Stimulated activated CD8-positive, alpha-beta memory T cell treated with anti-CD3 and anti-CD28 coated beads, Interleukin-2, amount 100 ng/mL, for 48 hours (primary cell): ENCODE measurements around the gene GLIS2.
"Not testable (repeated sequence)": the region's sequence is repeated elsewhere in the genome, so short reads cannot be mapped to it uniquely, and the experiment has no call there.

Source experiments
- DNase-seq, 2 donors: peaks; one replicate each; pipeline ENCODE4 v3.0.0-alpha.2; 2020; ENCODE audit warnings: low read depth in 2 of 2

The GLIS2 gene

GRCh38 chr16:4334724-4335495, 19.0 kb downstream of the GLIS2 start:
- no peak for DNase-seq

GRCh38 chr16:4336701-4337539, 21.1 kb downstream of the GLIS2 start:
- DNase-seq, result no peak

GRCh38 chr16:4337540-4338088, 21.7 kb downstream of the GLIS2 start:
- DNase-seq, result no peak

DNA sequence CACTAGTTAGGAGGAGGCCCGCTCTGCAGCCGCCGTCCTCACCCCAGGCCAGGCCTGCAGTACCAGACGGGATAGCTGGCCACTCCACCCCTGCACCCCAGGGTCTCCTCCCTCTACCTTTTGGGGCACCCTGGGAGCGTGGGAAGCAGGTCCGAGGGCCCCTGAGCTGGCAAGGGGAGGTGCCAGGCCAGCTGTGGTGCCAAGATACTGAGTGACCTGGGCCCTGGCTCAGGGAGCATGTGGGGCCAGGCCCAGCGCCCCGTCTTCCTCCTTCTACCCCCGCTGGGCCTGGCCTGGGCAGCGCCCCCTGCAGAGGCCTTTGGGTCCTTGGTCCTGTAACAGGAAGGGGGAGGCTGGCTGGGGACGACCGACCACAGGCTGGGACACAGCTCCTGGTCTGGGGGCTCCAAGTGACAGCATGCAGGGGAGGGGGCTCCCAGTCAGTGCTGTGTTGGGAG, 22.3 kb downstream of the GLIS2 start:
- DNase-seq, result no peak

- DNase-seq, result no peak
These were observed 22.9 kb downstream of the GLIS2 start for GRCh38 chr16:4338712-4339299.

DNA sequence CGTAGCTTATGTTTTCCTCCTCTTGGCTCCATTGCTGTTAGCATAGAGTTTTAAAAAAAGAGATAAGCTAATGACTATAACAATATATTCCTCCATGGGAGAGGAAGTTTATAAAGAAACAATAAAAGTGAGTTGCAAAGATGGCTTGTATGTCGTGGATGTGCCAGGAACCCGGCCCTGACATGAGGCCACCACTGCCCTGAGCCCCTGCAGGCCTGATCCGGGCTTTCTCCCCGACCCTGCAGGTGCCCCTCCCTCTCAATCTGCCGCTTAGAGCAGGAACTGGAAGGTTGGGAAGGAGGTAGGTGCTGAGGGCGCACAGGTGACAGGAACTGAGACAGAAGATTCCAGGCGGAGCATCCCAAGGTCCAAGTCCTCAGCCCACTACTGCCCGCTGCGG, 23.6 kb downstream of the GLIS2 start:
- no peak for DNase-seq

- no peak for DNase-seq
These were observed 24.0 kb downstream of the GLIS2 start for GRCh38 chr16:4339909-4340308.

DNA sequence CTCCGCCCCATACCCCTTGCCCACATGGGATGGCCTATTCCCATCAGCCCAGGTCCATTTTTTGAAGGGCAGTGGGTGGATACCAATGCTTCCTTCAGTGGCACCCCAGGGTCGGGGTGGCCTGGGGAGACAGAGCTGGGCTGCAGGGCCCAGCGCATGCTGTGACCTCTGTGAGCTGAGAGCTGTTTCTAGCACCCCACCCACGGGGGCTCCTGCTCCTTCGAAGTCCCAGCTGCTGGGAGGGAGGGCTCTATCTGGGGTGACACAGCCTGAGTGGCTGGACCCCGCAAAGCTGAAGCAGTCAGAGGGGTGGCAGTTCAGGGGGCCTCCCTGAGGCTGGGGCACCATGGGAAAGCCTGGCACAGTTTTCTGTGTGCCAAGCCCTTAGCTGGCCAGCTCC, 24.6 kb downstream of the GLIS2 start:
- DNase-seq, result no peak

DNA sequence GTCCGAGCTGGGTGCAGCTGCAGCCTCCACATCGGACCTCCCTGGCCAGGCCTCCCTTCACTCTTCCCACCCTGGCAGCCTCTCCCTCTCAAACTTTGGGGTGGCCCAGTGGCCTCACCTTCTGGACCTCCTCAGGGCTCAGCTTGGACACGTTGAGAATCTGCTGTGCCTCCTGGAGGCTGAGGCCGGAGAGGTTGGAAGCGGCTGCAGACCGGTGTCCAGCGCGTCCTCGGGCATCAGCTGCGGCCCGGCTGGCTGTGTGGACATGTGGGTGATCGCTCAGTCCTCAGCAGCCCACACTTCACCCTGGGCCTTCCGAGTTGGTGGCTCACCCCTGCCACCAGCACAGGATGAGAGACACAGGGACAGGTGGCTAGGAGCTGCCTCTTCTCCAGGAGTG, 25.4 kb downstream of the GLIS2 start:
- no peak for DNase-seq

- no peak for DNase-seq
These were observed 27.2 kb downstream of the GLIS2 start for GRCh38 chr16:4342866-4343744.

DNA sequence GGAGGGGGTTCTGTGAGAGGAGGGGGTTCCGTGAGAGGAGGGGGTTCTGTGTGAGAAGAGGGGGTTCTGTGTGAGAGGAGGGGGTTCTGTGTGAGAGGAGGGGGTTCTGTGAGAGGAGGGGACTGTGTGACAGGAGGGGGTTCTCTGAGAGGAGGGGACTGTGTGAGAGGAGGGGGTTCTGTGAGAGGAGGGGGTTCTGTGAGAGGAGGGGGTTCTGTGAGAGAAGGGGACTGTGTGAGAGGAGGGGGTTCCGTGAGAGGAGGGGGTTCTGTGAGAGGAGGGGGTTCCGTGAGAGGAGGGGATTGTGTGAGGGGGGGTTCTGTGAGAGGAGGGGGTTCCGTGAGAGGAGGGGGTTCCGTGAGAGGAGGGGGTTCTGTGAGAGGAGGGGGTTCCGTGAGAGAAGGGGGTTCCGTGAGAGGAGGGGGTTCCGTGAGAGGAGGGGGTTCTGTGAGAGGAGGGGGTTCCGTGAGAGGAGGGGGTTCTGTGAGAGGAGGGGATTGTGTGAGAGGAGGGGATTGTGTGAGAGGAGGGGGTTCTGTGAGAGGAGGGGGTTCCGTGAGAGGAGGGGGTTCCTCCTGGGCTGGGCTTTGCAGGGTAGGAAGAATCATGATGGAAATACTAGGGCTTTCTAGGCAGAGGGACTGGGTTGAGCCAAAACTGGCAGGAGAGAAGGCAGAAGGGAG, 28.6 kb downstream of the GLIS2 start:
- not testable (repeated sequence) for DNase-seq

DNA sequence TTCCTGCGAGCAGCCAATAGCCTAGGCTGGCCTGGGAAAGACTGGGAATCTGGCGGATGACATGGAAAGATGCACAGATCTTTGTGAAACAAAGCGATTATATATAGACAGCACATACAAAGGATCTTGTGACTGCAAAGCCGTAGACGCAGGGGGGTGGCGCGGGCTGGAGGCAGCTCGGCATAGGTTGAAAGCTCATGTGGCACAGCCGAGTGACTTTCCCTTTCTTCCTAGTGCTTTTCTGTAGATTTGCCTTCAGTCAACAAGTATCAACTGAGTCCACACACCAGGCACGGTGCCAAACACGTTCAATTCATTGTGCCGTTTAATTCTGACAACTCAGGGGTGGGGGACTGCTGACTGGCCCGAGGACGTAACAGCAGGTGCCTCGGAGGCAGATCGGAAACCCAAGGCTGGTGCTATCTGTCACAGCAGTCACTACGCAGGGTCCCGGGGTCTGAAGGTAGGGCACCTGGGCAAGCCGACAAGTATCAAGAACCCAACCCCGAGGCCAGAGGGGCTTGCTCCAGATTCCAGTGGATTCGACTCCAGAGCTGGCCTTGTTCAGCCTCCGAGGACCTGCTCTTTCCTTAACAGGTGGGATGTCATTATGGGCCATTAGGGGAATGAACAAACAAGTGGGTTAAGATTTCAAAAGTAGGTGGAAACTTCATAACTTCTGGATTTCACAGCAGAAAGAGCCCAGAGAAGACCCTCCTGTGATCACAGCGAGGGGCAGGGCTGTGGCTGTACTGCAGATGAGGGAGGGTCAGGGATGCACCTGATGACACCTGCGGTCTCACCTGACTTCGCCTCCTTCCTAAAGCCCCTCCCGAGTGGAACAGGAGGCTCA, 29.3 kb downstream of the GLIS2 start:
- no peak for DNase-seq

DNA sequence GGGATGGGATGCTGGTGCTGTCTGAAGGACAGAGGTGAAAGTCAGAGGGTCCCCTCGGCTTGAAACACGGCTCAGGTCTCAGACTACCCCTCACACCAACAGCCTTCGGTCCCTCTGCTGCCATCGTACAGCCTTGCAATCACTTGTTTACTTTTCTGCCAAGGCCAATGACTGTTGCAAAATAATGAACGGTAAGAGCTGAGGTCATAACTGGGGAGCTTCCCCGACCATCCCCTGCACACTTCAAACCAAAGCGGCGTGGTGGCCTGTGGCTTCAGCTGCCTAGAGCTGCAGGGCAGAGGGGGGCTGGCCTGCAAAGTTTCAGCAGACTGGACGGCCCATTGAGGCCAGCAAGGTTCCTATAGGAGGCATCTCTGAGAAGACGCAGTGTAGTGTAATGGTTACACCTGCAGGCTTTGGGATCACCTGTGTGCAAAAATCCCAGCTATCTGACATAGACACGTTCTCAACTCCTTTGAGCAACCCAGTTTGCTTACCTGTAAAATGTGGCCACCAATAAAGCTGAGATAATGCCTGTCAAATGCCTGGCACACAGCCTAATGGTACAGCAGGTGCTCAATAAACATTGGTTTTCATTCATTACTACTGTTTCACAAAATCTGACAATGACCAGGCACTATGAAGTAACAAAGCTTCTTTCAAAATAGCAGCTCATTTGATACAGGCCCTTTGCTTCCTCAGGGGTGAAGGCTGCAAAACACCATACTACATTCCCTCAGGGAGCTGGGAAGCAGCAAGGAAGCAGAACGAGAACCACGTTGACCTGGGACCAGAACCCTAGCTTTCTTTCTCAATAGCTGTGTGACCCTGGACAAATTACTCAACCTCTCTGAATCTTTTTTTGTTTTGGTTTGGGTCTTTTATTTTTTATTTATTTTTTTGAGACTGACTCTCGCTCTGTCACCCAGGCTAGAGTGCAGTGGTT, 30.2 kb downstream of the GLIS2 start:
- no peak for DNase-seq

DNA sequence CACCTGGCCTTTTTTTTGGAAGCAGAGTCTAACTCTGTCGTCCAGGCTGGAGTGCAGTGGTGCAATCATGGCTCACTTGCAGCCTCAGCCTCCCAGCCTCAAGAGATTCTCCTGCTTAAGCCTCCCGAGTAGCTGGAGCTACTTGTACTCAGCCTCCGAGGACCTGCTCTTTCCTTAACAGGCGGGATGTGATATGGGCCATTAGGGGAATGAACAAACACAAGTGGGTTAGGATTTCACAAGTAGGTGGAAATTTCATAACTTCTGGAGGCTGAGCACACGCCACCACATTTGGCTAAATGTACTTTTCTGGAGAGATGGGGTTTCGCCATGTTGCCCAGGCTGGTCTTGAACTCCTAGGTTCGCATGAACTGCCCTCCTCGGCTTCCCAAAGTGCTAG, 31.1 kb downstream of the GLIS2 start:
- DNase-seq, result no peak

DNA sequence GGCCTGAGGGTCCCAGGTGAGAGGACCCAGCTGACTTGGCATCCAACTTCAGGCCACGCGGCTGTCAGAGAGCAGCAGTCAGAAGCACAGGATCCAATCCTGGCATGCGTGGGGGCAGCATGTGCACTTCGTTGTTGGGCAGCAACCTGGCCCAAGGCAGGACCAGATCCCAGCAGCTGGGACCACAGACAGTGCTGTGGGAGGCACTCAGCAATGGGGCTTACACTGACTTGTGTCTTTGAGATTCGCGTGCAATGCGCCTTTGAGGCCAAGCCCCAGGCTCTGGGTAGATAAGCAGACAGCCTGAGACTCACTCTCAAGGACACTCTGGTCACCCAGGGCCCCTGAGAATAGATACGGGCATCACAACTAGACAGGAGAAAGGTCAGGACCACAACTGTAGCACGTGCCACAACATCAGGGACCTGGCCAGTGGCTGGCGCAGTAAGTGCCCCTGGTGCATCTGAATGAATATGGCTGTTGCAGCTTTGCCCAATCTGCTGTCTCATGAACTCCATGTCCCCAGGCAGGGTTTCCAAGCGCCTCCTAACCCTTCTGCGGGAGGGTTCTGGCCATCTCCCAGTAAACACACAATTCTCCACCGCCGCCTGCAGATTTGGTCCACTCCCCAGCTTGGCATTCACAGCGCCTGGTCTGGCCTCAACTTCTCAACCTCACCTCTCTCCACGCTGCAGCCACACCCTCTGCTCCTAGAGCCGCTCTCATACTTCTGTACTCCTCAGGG, 32.1 kb downstream of the GLIS2 start:
- DNase-seq, result no peak

- DNase-seq, result no peak
These were observed 33.5 kb downstream of the GLIS2 start for GRCh38 chr16:4349332-4349731.

DNA sequence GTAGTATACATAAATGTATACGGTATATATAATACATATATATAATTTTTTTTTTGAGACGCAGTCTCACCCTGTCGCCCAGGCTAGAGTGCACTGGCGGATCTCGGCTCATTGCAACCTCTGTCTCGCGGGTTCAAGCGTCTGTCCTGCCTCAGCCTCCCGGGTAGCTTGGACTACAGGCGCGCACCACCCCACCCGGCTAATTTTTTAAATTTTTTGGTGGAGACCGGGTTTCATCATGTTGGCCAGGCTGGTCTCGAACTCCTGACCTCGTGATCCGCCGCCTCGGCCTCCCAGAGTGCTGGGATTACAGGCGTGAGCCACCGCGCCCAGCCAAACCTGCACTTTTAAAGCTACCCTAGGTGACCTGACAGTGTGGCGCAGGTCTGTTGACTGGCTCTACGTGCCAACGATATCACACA, 34.5 kb downstream of the GLIS2 start:
- DNase-seq, result no peak
